ENCODE measurements around the gene TECPR1. TPM values are rescaled to one million over a fixed set of nuclear protein-coding genes. Genes with fewer than 3 reads are reported as not detected.

The TECPR1 gene
- polyA plus RNA-seq, 3 donors, result 18.3 to 23.5 (median 19.4) TPM

- DNase-seq (ENCODE audit: extremely low read depth in 1 of 11, low read depth in 9 of 11, low spot score in 4 of 11), result no peak
Measured at GRCh38 chr7:98178762-98179490, 73.1 kb downstream of the TECPR1 start.

- DNase-seq (ENCODE audit: extremely low read depth in 1 of 11, low read depth in 9 of 11, low spot score in 4 of 11), result no peak
Measured at GRCh38 chr7:98178321-98178720, 73.7 kb downstream of the TECPR1 start.

GRCh38 chr7:98177553-98177952 is 74.5 kb downstream of the TECPR1 start:
- DNase-seq (ENCODE audit: extremely low read depth in 1 of 11, low read depth in 9 of 11, low spot score in 4 of 11), result no peak

- DNase-seq (ENCODE audit: extremely low read depth in 1 of 11, low read depth in 9 of 11, low spot score in 4 of 11), result no peak
Measured at GRCh38 chr7:98175260-98175940, 76.6 kb downstream of the TECPR1 start.

GRCh38 chr7:98174334-98175259 is 77.4 kb downstream of the TECPR1 start:
- DNase-seq (ENCODE audit: extremely low read depth in 1 of 11, low read depth in 9 of 11, low spot score in 4 of 11), result no peak

- DNase-seq (ENCODE audit: extremely low read depth in 1 of 11, low read depth in 9 of 11, low spot score in 4 of 11), result no peak
Measured at GRCh38 chr7:98171449-98171848, 80.6 kb downstream of the TECPR1 start.

- no peak for DNase-seq (ENCODE audit: extremely low read depth in 1 of 11, low read depth in 9 of 11, low spot score in 4 of 11)
Measured at GRCh38 chr7:98170966-98171365, 81.1 kb downstream of the TECPR1 start.

GRCh38 chr7:98168904-98169621 is 83.0 kb downstream of the TECPR1 start:
- DNase-seq (ENCODE audit: extremely low read depth in 1 of 11, low read depth in 9 of 11, low spot score in 4 of 11), result no peak

GRCh38 chr7:98168181-98168903 is 83.7 kb downstream of the TECPR1 start:
- peak; percentile 23 to 70 (median 58) for DNase-seq (ENCODE audit: extremely low read depth in 1 of 11, low read depth in 9 of 11, low spot score in 4 of 11)

- no peak for DNase-seq (ENCODE audit: extremely low read depth in 1 of 11, low read depth in 9 of 11, low spot score in 4 of 11)
Measured at GRCh38 chr7:98167653-98168052, 84.4 kb downstream of the TECPR1 start.

- DNase-seq (ENCODE audit: extremely low read depth in 1 of 11, low read depth in 9 of 11, low spot score in 4 of 11), result no peak
Measured at GRCh38 chr7:98166668-98166970, 85.4 kb downstream of the TECPR1 start.

GRCh38 chr7:98165827-98166667 is 86.0 kb downstream of the TECPR1 start:
- peak in 4 of 11 donors; percentile 6 to 16 (median 12) for DNase-seq (ENCODE audit: extremely low read depth in 1 of 11, low read depth in 9 of 11, low spot score in 4 of 11)

Other genes with a start within 250 kb of the TECPR1 start
- 10 to 100 TPM; 13.4 to 15.7 (median 13.7) TPM for gene LMTK2, start 145.4 kb downstream of the TECPR1 start, polyA plus RNA-seq (ENCODE audit: insufficient read length in 3 of 3)
- gene BHLHA15, start 40.8 kb downstream of the TECPR1 start, polyA plus RNA-seq (ENCODE audit: insufficient read length in 3 of 3), result under 1 TPM in 2 of 3 donors, not detected in 1; 0.19 to 0.42 TPM
- gene BRI3, start 29.5 kb upstream of the TECPR1 start, polyA plus RNA-seq (ENCODE audit: insufficient read length in 3 of 3), result 100 to 1,000 TPM in 2 of 3 donors, 10 to 100 TPM in 1; 95.6 to 105 (median 104) TPM
- 10 to 100 TPM; 11.8 to 19.3 (median 15.0) TPM for gene BAIAP2L1, start 148.9 kb upstream of the TECPR1 start, polyA plus RNA-seq (ENCODE audit: insufficient read length in 3 of 3)